Measurements from ENCODE around the gene VEPH1. TPM values are rescaled to one million over a fixed set of nuclear protein-coding genes. Genes with fewer than 3 reads are reported as not detected.

Gene VEPH1
- total RNA-seq, 1 experiment from 2014 or later: 27.3 TPM

GRCh38 chr3:157544501-157545130 is 41.4 kb upstream of the VEPH1 start:
- no peaks in the 10 kb centered on the region for H3K27me3 ChIP-seq (ENCODE audit: low read length)
- no peaks in the 10 kb centered on the region for H3K79me2 ChIP-seq (ENCODE audit: low read length)
- no peak overlapping the region for H3K4me2 ChIP-seq (ENCODE audit: low read length)
- no TSS peak for BruUV-seq (replicated peaks)
- ChIA-PET CTCF (interaction anchor here (0.6 kb wide), 1 partner anchor 73 kb away, joined by 7 read pairs; no protein-coding TSS in a partner anchor), POLR2A (ENCODE audit: unreplicated experiment) (no interaction called here)
- no peaks in the 10 kb centered on the region for H4K20me1 ChIP-seq (ENCODE audit: low read length)
- DNase-seq: no peak
- H3K4me1 ChIP-seq (ENCODE audit: insufficient read depth, low read length): 0 out of 2 replicates have a peak, but pooled peaks cover 4% of the 10 kb centered on the region
- TF ChIP-seq EZH2phosphoT487 (IDR thresholded peaks at IDR 0.05; ENCODE audit: borderline replicate concordance, low read length) (no peak), EZH2 (IDR thresholded peaks at IDR 0.05; ENCODE audit: low read length, unreplicated experiment) (no peak)
- no peak overlapping the region for H3K4me3 ChIP-seq (ENCODE audit: low read length)
- H3K9me2 ChIP-seq (replicated peaks; ENCODE audit: low read length): no peaks in the 10 kb centered on the region
- no peaks in the 10 kb centered on the region for H3F3A ChIP-seq (ENCODE audit: low read length, unreplicated experiment)
- H3K9ac ChIP-seq (ENCODE audit: low read length): no peak overlapping the region
- H2AFZ ChIP-seq (ENCODE audit: low read length): no peak overlapping the region
- no peak overlapping the region for H3K27ac ChIP-seq (ENCODE audit: low read length)
- no peak for ATAC-seq
- H3K36me3 ChIP-seq (ENCODE audit: low read depth, low read length): no peaks in the 10 kb centered on the region
- intact Hi-C loops (cut with micrococcal nuclease): no loop called here
- H3K9me3 ChIP-seq (ENCODE audit: low read length): no peaks in the 10 kb centered on the region

- H3F3A ChIP-seq (ENCODE audit: low read length, unreplicated experiment): no peaks in the 10 kb centered on the region
- peak overlapping the region; percentile 90 for H3K4me2 ChIP-seq (ENCODE audit: low read length)
- no peaks in the 10 kb centered on the region for H3K79me2 ChIP-seq (ENCODE audit: low read length)
- peak overlapping the region; percentile 97 for H2AFZ ChIP-seq (ENCODE audit: low read length)
- peak; percentile 45 for ATAC-seq
- H3K36me3 ChIP-seq (ENCODE audit: low read depth, low read length): no peaks in the 10 kb centered on the region
- no peaks in the 10 kb centered on the region for H3K9me3 ChIP-seq (ENCODE audit: low read length)
- no peak overlapping the region for H3K27ac ChIP-seq (ENCODE audit: low read length)
- H3K27me3 ChIP-seq (ENCODE audit: low read length): no peaks in the 10 kb centered on the region
- H3K9ac ChIP-seq (ENCODE audit: low read length): peak overlapping the region; percentile 62
- intact Hi-C loops (cut with micrococcal nuclease): no loop called here
- H3K4me3 ChIP-seq (ENCODE audit: low read length): peak overlapping the region; percentile 74
- POLR2A ChIA-PET (ENCODE audit: unreplicated experiment): interaction anchor here (0.9 kb wide), 1 partner anchor 11 kb away, joined by 3 read pairs; no protein-coding TSS in a partner anchor
- H4K20me1 ChIP-seq (ENCODE audit: low read length): no peaks in the 10 kb centered on the region
- peak; percentile 5 for DNase-seq
- 0 out of 2 replicates have a peak, but pooled peaks cover 4% of the 10 kb centered on the region for H3K4me1 ChIP-seq (ENCODE audit: insufficient read depth, low read length)
- CTCF ChIA-PET: interaction anchor here (0.5 to 1.4 kb wide), 2 partner anchors 11 to 74 kb away, joined by 6 to 19 read pairs; no protein-coding TSS in a partner anchor
- no peak for TF ChIP-seq CTCF (conservative IDR thresholded peaks at IDR 0.05; ENCODE audit: low read depth, low read length)
- H3K9me2 ChIP-seq (replicated peaks; ENCODE audit: low read length): no peaks in the 10 kb centered on the region
- TSS peak; percentile 76 for BruUV-seq (replicated peaks)
Observed at GRCh38 chr3:157543501-157544035, 40.4 kb upstream of the VEPH1 start.

- H3K4me2 ChIP-seq (ENCODE audit: low read length): peak overlapping the region; percentile 90
- peak overlapping the region; percentile 97 for H2AFZ ChIP-seq (ENCODE audit: low read length)
- peak overlapping the region; percentile 74 for H3K4me3 ChIP-seq (ENCODE audit: low read length)
- H3K36me3 ChIP-seq (ENCODE audit: low read depth, low read length): no peaks in the 10 kb centered on the region
- TSS peak; percentile 76 for BruUV-seq (replicated peaks)
- ChIA-PET POLR2A (ENCODE audit: unreplicated experiment) (interaction anchor here (0.5 to 0.9 kb wide), 2 partner anchors 11 to 106 kb away, joined by 3 to 5 read pairs; no protein-coding TSS in a partner anchor), CTCF (interaction anchor here (0.5 to 1.4 kb wide), 2 partner anchors 10 to 75 kb away, joined by 6 to 19 read pairs; no protein-coding TSS in a partner anchor)
- H3K9me3 ChIP-seq (ENCODE audit: low read length): no peaks in the 10 kb centered on the region
- H3K27ac ChIP-seq (ENCODE audit: low read length): no peak overlapping the region
- DNase-seq (peak; percentile 85), ATAC-seq (peak; percentile 96)
- intact Hi-C loops (cut with micrococcal nuclease): no loop called here
- no peaks in the 10 kb centered on the region for H3K9me2 ChIP-seq (replicated peaks; ENCODE audit: low read length)
- no peaks in the 10 kb centered on the region for H3K27me3 ChIP-seq (ENCODE audit: low read length)
- H4K20me1 ChIP-seq (ENCODE audit: low read length): no peaks in the 10 kb centered on the region
- H3K79me2 ChIP-seq (ENCODE audit: low read length): no peaks in the 10 kb centered on the region
- H3K9ac ChIP-seq (ENCODE audit: low read length): peak overlapping the region; percentile 62
- peak; percentile 45; the same call in 1 of the 2 replicates for TF ChIP-seq CTCF (conservative IDR thresholded peaks at IDR 0.05; ENCODE audit: low read depth, low read length)
- TF ChIP-seq EZH2 (IDR thresholded peaks at IDR 0.05; ENCODE audit: low read length, unreplicated experiment): no peak
- no peak for TF ChIP-seq EZH2phosphoT487 (IDR thresholded peaks at IDR 0.05; ENCODE audit: borderline replicate concordance, low read length)
- H3K4me1 ChIP-seq (ENCODE audit: insufficient read depth, low read length): 0 out of 2 replicates have a peak, but pooled peaks cover 4% of the 10 kb centered on the region
- H3F3A ChIP-seq (ENCODE audit: low read length, unreplicated experiment): no peaks in the 10 kb centered on the region
Observed at GRCh38 chr3:157542711-157543500, 39.7 kb upstream of the VEPH1 start.

Measured in PC-3 (cell line).